A673 (cell line): Measurements from ENCODE around the gene ATG7. TPM values are rescaled to one million over a fixed set of nuclear protein-coding genes. Genes with fewer than 3 reads are reported as not detected.

ENCODE experiments used
- BruUV-seq: library from RNA; stranded (reverse); fragments of 400-500 nt; replicated peaks from 2 replicates; lab custom pipeline; 2021; lab: Mats Ljungman, UMichigan
- CTCF ChIA-PET: fragments of 300-600 bp; sonication (Branson Sonifier 250); formaldehyde crosslinking; loops from one replicate; lab custom pipeline; 2022; ENCODE audit warnings: antibody characterized with exemption; lab: Charles Lee
- POLR2A ChIA-PET: fragments of 300-600 bp; sonication (Branson Sonifier 250); formaldehyde crosslinking; loops from one replicate; lab custom pipeline; 2022; ENCODE audit warnings: antibody characterized with exemption; ENCODE audit not compliant: low non-redundant PET; lab: Charles Lee
- DNase-seq: peaks from one replicate; pipeline ENCODE4 v3.0.0-alpha.2; 2015; ENCODE audit warnings: low spot score
- H3K27ac ChIP-seq: fragments of 200-600 bp; sonication (generic); 2 replicates; pipeline ENCODE4 v1.5.1; 2016; ENCODE audit warnings: mixed run types, low read depth, mild to moderate bottlenecking, mixed read lengths, antibody characterized with exemption, low read length; ENCODE audit not compliant: poor library complexity, severe bottlenecking
- H3K27me3 ChIP-seq: fragments of 200-600 bp; sonication (generic); replicated peaks from 2 replicates; pipeline ENCODE4 v1.6.1; 2017; ENCODE audit warnings: mixed run types, low read depth, mild to moderate bottlenecking, mixed read lengths, antibody characterized with exemption, low read length; ENCODE audit not compliant: insufficient read depth, poor library complexity
- H3K36me3 ChIP-seq: fragments of 200-600 bp; sonication (generic); 2 replicates; pipeline ENCODE4 v1.6.1; 2016; ENCODE audit warnings: mixed run types, mild to moderate bottlenecking, mixed read lengths, antibody characterized with exemption, low read length; ENCODE audit not compliant: insufficient read depth, poor library complexity, severe bottlenecking
- H3K4me1 ChIP-seq: fragments of 200-600 bp; sonication (generic); 2 replicates; pipeline ENCODE4 v1.6.1; 2017; ENCODE audit warnings: mixed run types, mild to moderate bottlenecking, mixed read lengths, antibody characterized with exemption, low read length; ENCODE audit not compliant: insufficient read depth, poor library complexity, severe bottlenecking
- H3K4me3 ChIP-seq: fragments of 200-600 bp; sonication (generic); 2 replicates; pipeline ENCODE4 v1.5.1; 2016; ENCODE audit warnings: low read depth, mixed run types, mild to moderate bottlenecking, mixed read lengths, low read length; ENCODE audit not compliant: poor library complexity, severe bottlenecking
- H3K9me3 ChIP-seq: fragments of 200-600 bp; sonication (generic); 2 replicates; pipeline ENCODE4 v1.6.1; 2016; ENCODE audit warnings: mixed run types, low read depth, mild to moderate bottlenecking, mixed read lengths, antibody characterized with exemption, low read length; ENCODE audit not compliant: poor library complexity, severe bottlenecking
- EZH2 ChIP-seq: fragments of 200-600 bp; sonication (generic); IDR thresholded peaks from 2 replicates; pipeline ENCODE4 v1.6.1; 2017; ENCODE audit warnings: borderline replicate concordance, low read depth, mild to moderate bottlenecking, mixed read lengths, antibody characterized with exemption, low read length; ENCODE audit not compliant: poor library complexity, severe bottlenecking
- intact Hi-C: fragments of 100-400 bp; cut with micrococcal nuclease; formaldehyde crosslinking; loops from one replicate; pipeline ENCODE4 v1.10.0; 2022; ENCODE audit not compliant: unreplicated experiment
- total RNA-seq: library from RNA; stranded (reverse); gene quantifications from 2 replicates; pipeline ENCODE4 v1.2.3, GENCODE V29; 2021
- TF ChIP-seq, protein P1 (sequence below): fragments of 300-800, 200-600 bp; sonication (generic); conservative IDR thresholded peaks from 2 replicates; pipeline ENCODE4 v1.5.1; 2017; ENCODE audit warnings: low read depth, mild to moderate bottlenecking, antibody characterized with exemption, low read length, moderate library complexity, mixed read lengths

ATG7 gene
- total RNA-seq, 1 experiment from 2014 or later: 30.9 TPM

DNA sequence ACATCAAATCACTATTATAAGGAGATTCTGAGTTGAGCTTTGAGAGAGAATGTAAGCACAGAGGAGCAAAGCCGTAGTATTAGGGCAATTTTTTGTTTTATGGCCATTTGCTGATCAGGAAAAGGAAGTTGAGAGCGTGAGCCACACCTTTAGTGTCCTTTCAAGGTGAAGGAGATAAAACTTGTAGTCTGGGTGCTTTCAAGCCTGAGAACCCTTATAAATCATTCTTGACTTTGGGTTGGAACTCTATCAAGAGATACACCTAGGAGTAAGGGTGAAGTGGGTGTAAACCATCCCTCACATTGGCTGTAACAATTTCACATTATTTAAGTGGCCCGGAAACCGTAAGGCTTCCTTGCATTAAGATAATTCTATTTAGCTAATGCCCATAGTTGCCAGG lies 122.2 kb downstream of the ATG7 start:
- no peak for TF ChIP-seq EZH2
- TF ChIP-seq, protein P1, sequence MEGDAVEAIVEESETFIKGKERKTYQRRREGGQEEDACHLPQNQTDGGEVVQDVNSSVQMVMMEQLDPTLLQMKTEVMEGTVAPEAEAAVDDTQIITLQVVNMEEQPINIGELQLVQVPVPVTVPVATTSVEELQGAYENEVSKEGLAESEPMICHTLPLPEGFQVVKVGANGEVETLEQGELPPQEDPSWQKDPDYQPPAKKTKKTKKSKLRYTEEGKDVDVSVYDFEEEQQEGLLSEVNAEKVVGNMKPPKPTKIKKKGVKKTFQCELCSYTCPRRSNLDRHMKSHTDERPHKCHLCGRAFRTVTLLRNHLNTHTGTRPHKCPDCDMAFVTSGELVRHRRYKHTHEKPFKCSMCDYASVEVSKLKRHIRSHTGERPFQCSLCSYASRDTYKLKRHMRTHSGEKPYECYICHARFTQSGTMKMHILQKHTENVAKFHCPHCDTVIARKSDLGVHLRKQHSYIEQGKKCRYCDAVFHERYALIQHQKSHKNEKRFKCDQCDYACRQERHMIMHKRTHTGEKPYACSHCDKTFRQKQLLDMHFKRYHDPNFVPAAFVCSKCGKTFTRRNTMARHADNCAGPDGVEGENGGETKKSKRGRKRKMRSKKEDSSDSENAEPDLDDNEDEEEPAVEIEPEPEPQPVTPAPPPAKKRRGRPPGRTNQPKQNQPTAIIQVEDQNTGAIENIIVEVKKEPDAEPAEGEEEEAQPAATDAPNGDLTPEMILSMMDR: no peak
- BruUV-seq: no TSS peak
- Histone ChIP-seq H3K9me3 (no peaks in the 10 kb centered on the region), H3K4me1 (peaks cover 5% of the 10 kb centered on the region), H3K36me3 (no peaks in the 10 kb centered on the region), H3K27ac (no peak overlapping the region), H3K27me3 (no peaks in the 10 kb centered on the region), H3K4me3 (no peak overlapping the region)
- DNase-seq: no peak
- ChIA-PET CTCF (no interaction called here), POLR2A (no interaction called here)
- intact Hi-C loops: no loop called here

DNA sequence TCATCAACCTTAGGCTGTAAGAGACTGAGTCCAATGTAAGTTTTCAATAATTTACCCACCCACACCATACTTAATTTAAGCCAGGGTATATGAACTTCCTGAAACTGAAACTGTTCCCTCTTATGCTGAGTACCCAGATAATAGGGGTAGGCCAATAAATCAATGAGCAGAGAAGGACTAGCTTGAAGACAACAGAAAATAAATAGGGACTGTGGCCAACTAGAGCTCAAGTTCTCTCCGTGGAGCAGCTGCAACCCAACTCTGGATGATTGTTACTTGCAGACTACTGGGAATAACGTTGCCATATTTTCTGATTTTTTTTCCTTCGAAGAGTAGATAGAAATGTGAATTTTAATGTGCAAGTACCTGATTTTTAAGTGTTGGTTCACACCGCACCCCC lies 128.0 kb downstream of the ATG7 start:
- POLR2A ChIA-PET: no interaction called here
- Histone ChIP-seq H3K9me3 (no peaks in the 10 kb centered on the region), H3K27me3 (no peaks in the 10 kb centered on the region), H3K27ac (no peak overlapping the region), H3K4me3 (no peak overlapping the region), H3K4me1 (peaks cover 4% of the 10 kb centered on the region), H3K36me3 (no peaks in the 10 kb centered on the region)
- BruUV-seq: no TSS peak
- CTCF ChIA-PET: no interaction called here
- intact Hi-C loops: no loop called here
- no peak for DNase-seq
- TF ChIP-seq, protein P1: no peak
- no peak for TF ChIP-seq EZH2

DNA sequence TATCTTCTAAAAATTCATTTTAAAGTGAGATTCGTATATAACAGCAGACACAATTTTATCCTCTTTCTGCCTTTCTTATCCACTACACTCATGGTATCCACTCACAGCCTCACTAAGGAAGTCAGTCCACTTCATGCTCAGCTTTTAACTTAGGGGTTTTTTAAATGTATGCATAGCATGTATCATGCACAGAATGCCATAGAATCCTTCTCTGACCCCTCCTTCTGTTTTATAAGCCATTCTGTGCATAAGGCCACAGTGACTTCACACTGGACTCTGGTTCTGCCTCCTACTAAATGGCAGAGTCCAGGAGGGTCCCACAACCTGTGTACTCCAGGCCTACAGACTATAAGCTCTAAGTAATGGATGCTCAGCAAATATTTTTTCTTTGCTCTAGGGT lies 129.2 kb downstream of the ATG7 start:
- intact Hi-C loops: no loop called here
- Histone ChIP-seq H3K9me3 (no peaks in the 10 kb centered on the region), H3K27ac (no peak overlapping the region), H3K27me3 (no peaks in the 10 kb centered on the region), H3K4me3 (no peak overlapping the region), H3K36me3 (no peaks in the 10 kb centered on the region), H3K4me1 (peaks cover 4% of the 10 kb centered on the region)
- BruUV-seq: no TSS peak
- TF ChIP-seq, protein P1: no peak
- TF ChIP-seq EZH2: no peak
- no peak for DNase-seq
- ChIA-PET CTCF (no interaction called here), POLR2A (no interaction called here)
